Breast epithelium (tissue), 4 donors: ENCODE data around the gene PDIA5. TPM values are rescaled to one million over a fixed set of nuclear protein-coding genes. Genes with fewer than 3 reads are reported as not detected.

Experiments
- DNase-seq, 2 donors: peaks; one replicate each; pipeline ENCODE4 v3.0.0-alpha.2; 2019; ENCODE audit warnings: low spot score in 2 of 2
- H3K27ac ChIP-seq, 2 donors: fragments of 200-600 bp; sonication (generic) in 1 of 2; one replicate each; pipeline ENCODE4 v1.5.1; 2016 to 2019; ENCODE audit warnings: mild to moderate bottlenecking in 1 of 2
- H3K27me3 ChIP-seq, 2 donors: fragments of 200-600 bp; sonication (generic) in 1 of 2; one replicate each; pipeline versions ENCODE4 v1.5.1 to v1.6.0; 2017 to 2019; ENCODE audit warnings: control low read depth in 1 of 2, mild to moderate bottlenecking in 1 of 2
- H3K36me3 ChIP-seq: fragments of 200-600 bp; one replicate; pipeline ENCODE4 v1.5.1; 2019
- H3K4me1 ChIP-seq, 2 donors: fragments of 200-600 bp; sonication (generic); one replicate each; pipeline ENCODE4 v1.5.1; 2016 to 2019; ENCODE audit warnings: control low read depth in 1 of 2
- H3K4me3 ChIP-seq, 3 donors: fragments of 200-600 bp; sonication (generic); 1 replicate in 2 of 3; 2 replicates in 1 of 3; pipeline ENCODE4 v1.5.1; 2016 to 2019; ENCODE audit warnings: mild to moderate bottlenecking in 3 of 3, moderate library complexity in 2 of 3
- H3K9me3 ChIP-seq, 2 donors: fragments of 200-600 bp; sonication (generic) in 1 of 2; one replicate each; pipeline ENCODE4 v1.5.1; 2016 to 2019; ENCODE audit warnings: control low read depth in 1 of 2
- POLR2A ChIP-seq: fragments of 450-650 bp; IDR thresholded peaks from one replicate; pipeline ENCODE4 v1.6.1; 2016; ENCODE audit warnings: antibody characterized with exemption, mild to moderate bottlenecking, moderate library complexity
- POLR2AphosphoS5 ChIP-seq, 3 donors: sonication (generic); formaldehyde crosslinking; IDR thresholded peaks; one replicate each; pipeline ENCODE4 v1.6.1; 2017; ENCODE audit warnings: antibody characterized with exemption in 3 of 3
- intact Hi-C: fragments of 100-400 bp; cut with DNase I; formaldehyde crosslinking; loops from one replicate; pipeline ENCODE4 v1.15.1; 2023; ENCODE audit warnings: low total_unique reads
- total RNA-seq, 3 donors: library from RNA; depleted of rRNA; stranded (reverse); fragments of >200 nt; gene quantifications; one replicate each; pipeline ENCODE4 v1.1.0, GENCODE V29; 2016
- TF ChIP-seq, protein P1 (sequence below), 3 donors: fragments of 450-650 bp; IDR thresholded peaks; one replicate each; pipeline ENCODE4 v1.5.1; 2016 to 2017; ENCODE audit warnings: antibody characterized with exemption in 3 of 3, mild to moderate bottlenecking in 3 of 3, moderate library complexity in 3 of 3

Gene PDIA5
- total RNA-seq, 3 donors from 2014 or later, result 10.7 to 26.5 (median 11.0) TPM

DNA sequence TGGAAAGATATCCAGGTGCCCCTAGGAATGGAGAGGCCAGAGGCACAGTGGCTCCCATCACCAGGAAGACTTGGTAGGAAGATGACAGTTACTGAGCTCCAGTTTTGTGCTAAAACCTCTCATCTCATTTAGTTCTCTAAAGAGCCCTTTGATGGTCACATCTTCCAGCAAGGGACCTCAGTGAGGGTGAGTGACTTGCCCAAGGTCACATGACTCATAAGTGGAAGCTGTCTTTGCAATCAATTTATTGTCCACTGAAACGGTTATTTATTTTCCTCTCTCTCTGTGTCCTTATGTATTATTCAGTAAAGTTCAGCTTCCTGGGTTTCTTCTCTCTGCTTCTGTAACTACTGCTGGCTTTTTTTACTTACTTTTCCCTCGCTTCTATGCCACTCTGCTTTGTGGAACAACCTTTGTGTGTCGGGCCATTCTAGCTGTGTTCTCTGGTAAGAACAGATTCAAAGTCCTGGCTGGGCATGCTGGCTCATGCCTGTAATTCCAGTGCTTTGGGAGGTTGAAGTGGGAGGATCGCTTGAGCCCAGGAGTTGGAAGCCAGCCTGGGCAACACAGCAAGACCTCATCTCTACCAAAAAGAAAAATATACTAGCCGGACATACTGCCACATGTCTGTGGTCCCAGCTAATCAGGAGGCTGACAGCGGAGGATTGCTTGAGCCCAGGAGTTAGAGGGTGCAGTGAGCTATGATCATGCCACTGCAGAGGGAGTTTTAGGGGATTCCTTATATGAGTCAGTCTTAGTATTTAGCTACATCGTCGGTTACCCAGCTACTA is 55.9 kb downstream of the PDIA5 start:
- no peak for DNase-seq
- no peaks in the 10 kb centered on the region for H3K9me3 ChIP-seq
- H3K4me3 ChIP-seq, result no peak overlapping the region
- TF ChIP-seq, protein P1, sequence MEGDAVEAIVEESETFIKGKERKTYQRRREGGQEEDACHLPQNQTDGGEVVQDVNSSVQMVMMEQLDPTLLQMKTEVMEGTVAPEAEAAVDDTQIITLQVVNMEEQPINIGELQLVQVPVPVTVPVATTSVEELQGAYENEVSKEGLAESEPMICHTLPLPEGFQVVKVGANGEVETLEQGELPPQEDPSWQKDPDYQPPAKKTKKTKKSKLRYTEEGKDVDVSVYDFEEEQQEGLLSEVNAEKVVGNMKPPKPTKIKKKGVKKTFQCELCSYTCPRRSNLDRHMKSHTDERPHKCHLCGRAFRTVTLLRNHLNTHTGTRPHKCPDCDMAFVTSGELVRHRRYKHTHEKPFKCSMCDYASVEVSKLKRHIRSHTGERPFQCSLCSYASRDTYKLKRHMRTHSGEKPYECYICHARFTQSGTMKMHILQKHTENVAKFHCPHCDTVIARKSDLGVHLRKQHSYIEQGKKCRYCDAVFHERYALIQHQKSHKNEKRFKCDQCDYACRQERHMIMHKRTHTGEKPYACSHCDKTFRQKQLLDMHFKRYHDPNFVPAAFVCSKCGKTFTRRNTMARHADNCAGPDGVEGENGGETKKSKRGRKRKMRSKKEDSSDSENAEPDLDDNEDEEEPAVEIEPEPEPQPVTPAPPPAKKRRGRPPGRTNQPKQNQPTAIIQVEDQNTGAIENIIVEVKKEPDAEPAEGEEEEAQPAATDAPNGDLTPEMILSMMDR (IDR thresholded peaks at IDR 0.05), result no peak
- TF ChIP-seq POLR2A (no peak), POLR2AphosphoS5 (IDR thresholded peaks at IDR 0.05) (no peak)
- H3K27ac ChIP-seq, result no peak overlapping the region
- H3K36me3 ChIP-seq, result no peaks in the 10 kb centered on the region
- H3K27me3 ChIP-seq, result no peaks in the 10 kb centered on the region
- H3K4me1 ChIP-seq, result no peaks in the 10 kb centered on the region
- intact Hi-C loops, result loop anchor here (1.0 kb wide), 1 partner anchor 40 kb away; no protein-coding TSS in a partner anchor

DNA sequence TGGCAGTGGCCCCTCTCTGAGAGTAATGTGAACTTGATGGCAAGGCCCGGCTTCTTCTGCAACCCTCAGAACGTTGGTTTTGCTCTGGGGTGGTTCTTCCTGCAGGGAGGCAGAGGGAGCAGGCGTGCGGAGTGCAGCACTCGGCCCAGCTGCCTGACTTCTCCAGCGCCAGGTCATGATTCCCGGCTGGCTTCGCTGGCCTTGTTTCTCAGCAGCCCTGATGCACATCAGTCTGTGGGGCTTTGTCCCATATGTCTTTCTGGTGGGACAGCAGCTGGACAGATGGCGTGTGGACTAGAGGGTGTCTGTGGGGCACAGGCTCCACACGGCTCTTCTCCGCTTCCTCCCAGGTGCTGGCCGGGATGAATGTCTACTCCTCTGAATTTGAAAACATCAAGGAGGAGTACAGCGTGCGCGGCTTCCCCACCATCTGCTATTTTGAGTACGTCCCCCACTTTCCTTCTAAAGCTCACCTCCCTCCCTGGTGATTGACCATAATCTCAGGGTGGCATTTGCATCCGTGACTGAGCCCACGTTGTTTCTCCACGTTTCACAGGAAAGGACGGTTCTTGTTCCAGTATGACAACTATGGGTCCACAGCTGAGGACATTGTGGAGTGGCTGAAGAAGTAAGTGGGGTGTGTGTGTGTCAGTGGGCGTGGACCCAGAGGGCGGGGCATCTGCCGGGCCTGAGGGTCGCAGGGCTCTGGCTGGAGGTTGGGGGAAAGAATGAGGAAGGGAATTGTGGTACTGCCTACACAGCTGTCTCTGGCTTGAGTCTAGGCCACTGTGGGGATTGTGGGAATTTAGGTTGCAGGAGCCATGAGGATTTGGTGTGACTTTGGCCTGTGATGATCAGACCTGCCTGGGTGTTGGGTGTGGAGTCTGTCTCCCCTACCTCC is 57.1 kb downstream of the PDIA5 start:
- intact Hi-C loops, result loop anchor here (1.0 kb wide), 1 partner anchor 39 kb away; no protein-coding TSS in a partner anchor
- Histone ChIP-seq H3K4me3 (no peak overlapping the region), H3K9me3 (no peaks in the 10 kb centered on the region), H3K27ac (no peak overlapping the region), H3K4me1 (no peaks in the 10 kb centered on the region), H3K36me3 (no peaks in the 10 kb centered on the region), H3K27me3 (no peaks in the 10 kb centered on the region)
- TF ChIP-seq, protein P1 (IDR thresholded peaks at IDR 0.05), result no peak
- no peak for TF ChIP-seq POLR2A
- TF ChIP-seq POLR2AphosphoS5 (IDR thresholded peaks at IDR 0.05), result no peak
- no peak for DNase-seq

DNA sequence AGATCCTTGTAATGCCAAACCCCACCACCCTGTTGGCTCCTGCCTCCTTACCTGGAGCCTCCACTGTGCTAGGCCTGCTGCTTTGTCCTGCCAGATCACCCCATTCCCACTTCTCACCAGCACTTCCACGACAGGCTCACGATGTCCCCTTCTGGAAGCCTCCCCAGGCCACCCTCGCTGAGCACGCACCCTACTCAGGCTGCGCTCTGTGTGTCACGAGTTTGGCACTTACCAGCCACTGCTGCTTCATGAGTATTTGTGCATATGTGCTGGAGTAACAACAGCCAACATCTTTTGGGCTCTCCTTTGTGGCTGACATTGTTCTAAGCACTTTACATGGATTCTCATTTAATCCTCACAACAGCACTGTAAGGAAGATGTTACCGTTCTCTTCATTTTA is 58.1 kb downstream of the PDIA5 start:
- no peaks in the 10 kb centered on the region for H3K9me3 ChIP-seq
- H3K4me3 ChIP-seq, result no peak overlapping the region
- intact Hi-C loops, result loop anchor here (1.0 kb wide), 1 partner anchor 40 kb away; no protein-coding TSS in a partner anchor
- no peaks in the 10 kb centered on the region for H3K4me1 ChIP-seq
- H3K36me3 ChIP-seq, result no peaks in the 10 kb centered on the region
- TF ChIP-seq, protein P1 (IDR thresholded peaks at IDR 0.05), result no peak
- TF ChIP-seq POLR2A (no peak), POLR2AphosphoS5 (IDR thresholded peaks at IDR 0.05) (no peak)
- no peak for DNase-seq
- H3K27ac ChIP-seq, result no peak overlapping the region
- H3K27me3 ChIP-seq, result no peaks in the 10 kb centered on the region

DNA sequence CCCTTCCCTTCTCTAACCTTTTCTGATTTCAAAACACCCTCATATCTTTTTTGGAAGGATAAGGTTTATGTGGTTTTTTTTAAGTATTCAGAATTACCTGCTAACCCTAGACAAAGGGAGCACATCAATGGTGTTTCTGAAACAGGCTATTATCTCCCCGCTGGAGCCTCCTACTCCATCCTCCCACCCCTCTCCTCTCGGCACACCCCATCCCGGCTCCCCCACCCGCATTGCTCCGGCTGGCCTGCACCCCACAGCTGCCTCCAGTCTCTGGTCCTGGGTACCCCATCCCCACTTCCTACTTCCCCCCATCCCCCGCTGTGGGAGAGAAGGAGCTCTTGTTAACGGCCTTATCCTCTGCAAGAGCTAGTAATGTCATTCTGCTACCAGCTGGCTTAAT is 59.2 kb downstream of the PDIA5 start:
- no peak overlapping the region for H3K27ac ChIP-seq
- no peak for TF ChIP-seq POLR2A
- TF ChIP-seq, protein P1 (IDR thresholded peaks at IDR 0.05), result no peak
- TF ChIP-seq POLR2AphosphoS5 (IDR thresholded peaks at IDR 0.05), result no peak
- no peaks in the 10 kb centered on the region for H3K27me3 ChIP-seq
- intact Hi-C loops, result no loop called here
- DNase-seq, result no peak
- no peaks in the 10 kb centered on the region for H3K4me1 ChIP-seq
- H3K9me3 ChIP-seq, result no peaks in the 10 kb centered on the region
- no peak overlapping the region for H3K4me3 ChIP-seq
- no peaks in the 10 kb centered on the region for H3K36me3 ChIP-seq
